H1 (cell line): ENCODE results near the gene MTERF1. TPM values are rescaled to one million over a fixed set of nuclear protein-coding genes. Genes with fewer than 3 reads are reported as not detected.

Source experiments
- CTBP2 ChIP-seq: IDR thresholded peaks from 2 replicates; pipeline ENCODE4 v1.7.0; 2011; ENCODE audit warnings: borderline replicate concordance, mild to moderate bottlenecking, moderate library complexity, mixed read lengths, low read length; ENCODE audit not compliant: insufficient read depth, insufficient read length
- EP300 ChIP-seq, 2 experiments: IDR thresholded peaks; 1 replicate in 1 of 2; 2 replicates in 1 of 2; pipeline ENCODE4 v1.6.1; 2011 to 2012; ENCODE audit warnings: low read depth in 2 of 2, low read length in 2 of 2, mild to moderate bottlenecking in 2 of 2, borderline replicate concordance in 1 of 2, inconsistent platforms in 1 of 2, moderate library complexity in 1 of 2
- JUND ChIP-seq: IDR thresholded peaks from 2 replicates; pipeline ENCODE4 v1.6.1; 2011; ENCODE audit warnings: mild to moderate bottlenecking, improper control_type of control experiment, low read length
- KDM5A ChIP-seq: fragments of 200-600 bp; IDR thresholded peaks from 2 replicates; pipeline ENCODE4 v1.7.1; 2012; ENCODE audit warnings: mild to moderate bottlenecking, low read length, inconsistent platforms, mixed read lengths
- POU5F1 ChIP-seq: IDR thresholded peaks from 2 replicates; pipeline ENCODE4 v1.6.1; 2011; ENCODE audit warnings: low read depth, mild to moderate bottlenecking, low read length, moderate library complexity
- RAD21 ChIP-seq, 2 experiments: IDR thresholded peaks in 1 of 2; conservative IDR thresholded peaks in 1 of 2; 2 replicates each; pipeline ENCODE4 v1.6.1; 2011; ENCODE audit warnings: low read depth in 2 of 2, low read length in 2 of 2, improper control_type of control experiment in 1 of 2, inconsistent platforms in 1 of 2, mild to moderate bottlenecking in 1 of 2, moderate library complexity in 1 of 2
- RNF2 ChIP-seq: fragments of 200-900, 300-1000 bp; sonication (generic); IDR thresholded peaks from 2 replicates; pipeline ENCODE4 v1.7.1; 2016; ENCODE audit warnings: borderline replicate concordance, low read depth, mild to moderate bottlenecking, antibody characterized with exemption, low read length; ENCODE audit not compliant: poor library complexity, severe bottlenecking; ENCODE audit errors: missing control alignments
- SP4 ChIP-seq: IDR thresholded peaks from 2 replicates; pipeline ENCODE4 v1.6.1; 2012; ENCODE audit warnings: low read length, inconsistent platforms
- TAF1 ChIP-seq: IDR thresholded peaks from 2 replicates; pipeline ENCODE4 v1.6.1; 2011; ENCODE audit warnings: mild to moderate bottlenecking, low read depth, low read length
- polyA plus RNA-seq, 7 experiments: library from polyadenylated mRNA; depleted of rRNA in 3 of 7; stranded (reverse) in 5 of 7; unstranded in 2 of 7; fragments of >200 nt in 5 of 7; fragments of 200-250 nt in 2 of 7; gene quantifications; 1 replicate in 5 of 7; 2 replicates in 1 of 7; 4 replicates in 1 of 7; pipeline versions ENCODE4 v1.2.1 to v1.2.3, GENCODE V29; 2011 to 2013; ENCODE audit warnings: missing spikeins in 2 of 7, mixed read lengths in 2 of 7
- total RNA-seq: library from RNA; stranded (reverse); fragmentation: NEBNext Ultra II Directional; extraction: Animal tissue kit (Norgen Biotek cat#: 25700); gene quantifications from 2 replicates; pipeline ENCODE4 v1.2.1, GENCODE V29; 2021

MTERF1 gene
- total and polyA plus RNA-seq, 2 of the 8 experiments (the other 6 are each of a cell fraction or from before 2014, with no cell fraction given), result 4.5 to 12.6 TPM

DNA sequence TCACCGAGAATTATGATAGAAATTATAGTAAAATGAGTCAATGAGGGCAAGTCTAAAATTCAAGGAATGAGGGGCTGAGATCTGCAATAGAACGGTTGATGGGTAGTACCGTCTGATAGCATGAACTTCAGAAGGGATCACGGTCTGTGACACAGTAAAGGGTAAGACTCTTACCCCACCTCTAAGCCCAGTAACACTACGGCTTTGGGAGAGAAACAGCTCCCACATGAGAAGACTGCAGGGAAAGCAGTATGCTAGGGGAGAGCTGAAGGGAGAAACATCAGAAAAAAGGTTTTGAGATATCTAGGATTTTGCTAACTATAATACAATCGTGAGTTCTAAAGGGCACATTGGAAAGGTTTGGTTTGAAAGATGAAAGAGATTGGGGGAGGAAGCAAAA lies 47.4 kb upstream of the MTERF1 start (continued):
- no peak for TF ChIP-seq POU5F1
- no peak for TF ChIP-seq CTBP2
- no peak for TF ChIP-seq RNF2
- TF ChIP-seq RAD21 (IDR thresholded peaks at IDR 0.05 in 1 of 2, conservative IDR thresholded peaks at IDR 0.05 in 1 of 2; ENCODE audit: low read depth in 2 of 2, low read length in 2 of 2), result no peak
- TF ChIP-seq EP300 (IDR thresholded peaks at IDR 0.05; ENCODE audit: borderline replicate concordance in 1 of 2, low read depth in 2 of 2, low read length in 2 of 2), result no peak
- no peak for TF ChIP-seq KDM5A
- TF ChIP-seq JUND, result no peak
- TF ChIP-seq TAF1, result no peak
- TF ChIP-seq SP4, result no peak
